DMS79 treated with DMSO at 0.1 percent for 48 hours (cell line): ENCODE data around the gene GPR179.
A peak's percentile ranks its signal among the peaks of the same experiment; 100 is the strongest.

Experiments used
- DNase-seq: peaks from one replicate; lab custom pipeline; 2025; lab: John Stamatoyannopoulos, UW

Gene GPR179

GRCh38 chr17:38343608-38344419, at the start of gene GPR179:
TSS of gene GPR179 (minus strand) at chr17:38343956. CDS start at chr17:38343789, 167 bp downstream.
- DNase-seq, result no peak

GRCh38 chr17:38379448-38379847, 35.7 kb upstream of the GPR179 start:
- DNase-seq, result no peak

GRCh38 chr17:38369124-38369886, 25.5 kb upstream of the GPR179 start:
- no peak for DNase-seq

- no peak for DNase-seq
Observed at GRCh38 chr17:38364741-38365140, 21.0 kb upstream of the GPR179 start.

- no peak for DNase-seq
Observed at GRCh38 chr17:38363016-38363415, 19.3 kb upstream of the GPR179 start.

GRCh38 chr17:38361694-38362465, 18.1 kb upstream of the GPR179 start:
- DNase-seq, result no peak

GRCh38 chr17:38358586-38359513, 15.1 kb upstream of the GPR179 start:
- DNase-seq, result peak; percentile 21

- DNase-seq, result no peak
Observed at GRCh38 chr17:38357486-38358123, 13.8 kb upstream of the GPR179 start.

GRCh38 chr17:38355251-38355650, 11.5 kb upstream of the GPR179 start:
- no peak for DNase-seq

- DNase-seq, result no peak
Observed at GRCh38 chr17:38354466-38354865, 10.7 kb upstream of the GPR179 start.

- DNase-seq, result no peak
Observed at GRCh38 chr17:38353668-38354067, 9.9 kb upstream of the GPR179 start.

GRCh38 chr17:38353086-38353604, 9.4 kb upstream of the GPR179 start:
- DNase-seq, result no peak

- DNase-seq, result no peak
Observed at GRCh38 chr17:38352245-38353085, 8.7 kb upstream of the GPR179 start.

GRCh38 chr17:38351412-38352222, 7.9 kb upstream of the GPR179 start, which contains the start of gene SOCS7:
TSS of gene SOCS7 (plus strand) at chr17:38351844. CDS start at chr17:38352053, 209 bp downstream.
- DNase-seq, result peak; percentile 91

- DNase-seq, result no peak
Observed at GRCh38 chr17:38350035-38350434, 6.3 kb upstream of the GPR179 start.

- peak; percentile 82 for DNase-seq
Observed at GRCh38 chr17:38349097-38349730, 5.5 kb upstream of the GPR179 start.

GRCh38 chr17:38345743-38346142, 2.0 kb upstream of the GPR179 start:
- DNase-seq, result no peak

GRCh38 chr17:38344420-38344745, 627 bp upstream of the GPR179 start:
- no peak for DNase-seq
